Measurements from ENCODE around the gene NCS1. TPM values are rescaled to one million over a fixed set of nuclear protein-coding genes. Genes with fewer than 3 reads are reported as not detected.
"Not testable (repeated sequence)": the region's sequence is repeated elsewhere in the genome, so short reads cannot be mapped to it uniquely, and the experiment has no call there.

Gene NCS1
- total and polyA plus RNA-seq, 2 donors (not counting 1 experiment from before 2014, with no cell fraction given) = 44.9 to 52.0 TPM

DNA sequence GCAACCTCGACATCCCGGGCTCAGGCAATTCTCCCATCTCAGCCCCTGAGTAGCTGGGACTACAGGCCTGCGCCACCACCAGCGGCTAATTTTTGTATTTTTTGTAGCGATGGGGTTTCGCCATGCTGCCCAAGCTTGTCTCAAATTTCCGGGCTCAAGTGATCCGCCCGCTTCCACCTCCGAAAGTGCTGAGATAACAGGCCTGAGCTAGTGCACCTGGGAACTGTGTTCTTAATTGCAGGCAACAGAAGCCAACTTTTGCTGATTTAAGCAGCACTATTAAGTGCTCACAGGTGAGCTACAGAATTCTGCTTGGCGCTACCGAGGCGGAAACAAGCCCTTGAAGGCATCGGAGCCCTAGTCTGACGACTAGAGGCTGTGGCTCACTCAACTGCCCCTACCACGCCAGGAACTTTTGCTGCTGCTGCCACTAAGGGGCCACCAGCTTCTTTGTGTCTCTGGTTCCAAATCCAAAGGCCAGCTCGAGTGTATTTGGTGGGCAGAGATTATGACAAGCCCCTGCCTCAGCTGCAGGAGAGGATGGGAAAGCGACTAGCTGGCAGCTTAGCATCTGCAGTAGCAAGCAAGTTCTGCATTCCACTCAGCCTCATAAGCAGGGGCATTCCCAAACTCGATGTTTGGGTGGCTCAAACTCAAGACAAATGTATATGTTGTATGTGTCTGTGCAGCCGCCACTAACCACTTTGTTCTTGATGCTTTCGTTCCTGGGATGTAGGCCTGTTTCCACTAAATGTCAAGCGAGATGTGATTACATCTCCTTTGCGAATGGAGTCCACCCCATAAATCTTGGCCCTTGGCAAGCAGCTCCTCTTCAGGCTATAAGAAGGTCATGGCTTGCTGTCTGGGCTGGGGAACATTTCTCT is 82.8 kb downstream of the NCS1 start:
- Histone ChIP-seq H3K9me3 (ENCODE audit: control insufficient read depth, insufficient read depth, low read depth, low read length) (no peaks in the 10 kb centered on the region), H2AFZ (ENCODE audit: low read length) (no peak overlapping the region), H3K9ac (ENCODE audit: insufficient read depth, low read length) (no peak overlapping the region), H3K27ac (ENCODE audit: insufficient read depth, low read length) (no peak overlapping the region), H3K27me3 (ENCODE audit: control insufficient read depth, insufficient read depth, low read length) (peaks cover 14% of the 10 kb centered on the region), H3K79me2 (ENCODE audit: control insufficient read depth, insufficient read depth, low read length) (no peaks in the 10 kb centered on the region), H3K4me3 (replicated peaks in 1 of 4; ENCODE audit: control extremely low read depth in 1 of 4, insufficient read depth in 1 of 4, low read depth in 3 of 4, low read length in 4 of 4) (no peak overlapping the region), H3K4me1 (ENCODE audit: control insufficient read depth, extremely low read depth, insufficient read depth, low read length) (no peaks in the 10 kb centered on the region), H4K20me1 (ENCODE audit: control insufficient read depth, extremely low read depth, insufficient read depth, low read length) (no peaks in the 10 kb centered on the region), H3K36me3 (ENCODE audit: control insufficient read depth, insufficient read depth, low read length) (no peaks in the 10 kb centered on the region), H3K4me2 (ENCODE audit: extremely low read depth, insufficient read depth, low read length) (no peak overlapping the region)
- DNase-seq (ENCODE audit: low read depth in 2 of 2) = no peak
- TF ChIP-seq, protein P1, sequence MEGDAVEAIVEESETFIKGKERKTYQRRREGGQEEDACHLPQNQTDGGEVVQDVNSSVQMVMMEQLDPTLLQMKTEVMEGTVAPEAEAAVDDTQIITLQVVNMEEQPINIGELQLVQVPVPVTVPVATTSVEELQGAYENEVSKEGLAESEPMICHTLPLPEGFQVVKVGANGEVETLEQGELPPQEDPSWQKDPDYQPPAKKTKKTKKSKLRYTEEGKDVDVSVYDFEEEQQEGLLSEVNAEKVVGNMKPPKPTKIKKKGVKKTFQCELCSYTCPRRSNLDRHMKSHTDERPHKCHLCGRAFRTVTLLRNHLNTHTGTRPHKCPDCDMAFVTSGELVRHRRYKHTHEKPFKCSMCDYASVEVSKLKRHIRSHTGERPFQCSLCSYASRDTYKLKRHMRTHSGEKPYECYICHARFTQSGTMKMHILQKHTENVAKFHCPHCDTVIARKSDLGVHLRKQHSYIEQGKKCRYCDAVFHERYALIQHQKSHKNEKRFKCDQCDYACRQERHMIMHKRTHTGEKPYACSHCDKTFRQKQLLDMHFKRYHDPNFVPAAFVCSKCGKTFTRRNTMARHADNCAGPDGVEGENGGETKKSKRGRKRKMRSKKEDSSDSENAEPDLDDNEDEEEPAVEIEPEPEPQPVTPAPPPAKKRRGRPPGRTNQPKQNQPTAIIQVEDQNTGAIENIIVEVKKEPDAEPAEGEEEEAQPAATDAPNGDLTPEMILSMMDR (conservative IDR thresholded peaks at IDR 0.05 in 1 of 2, IDR thresholded peaks at IDR 0.05 in 1 of 2; ENCODE audit: low read depth in 1 of 2, low read length in 2 of 2) = no peak
- TF ChIP-seq EZH2 (IDR thresholded peaks at IDR 0.05; ENCODE audit: low read length, missing control alignments) = no peak

DNA sequence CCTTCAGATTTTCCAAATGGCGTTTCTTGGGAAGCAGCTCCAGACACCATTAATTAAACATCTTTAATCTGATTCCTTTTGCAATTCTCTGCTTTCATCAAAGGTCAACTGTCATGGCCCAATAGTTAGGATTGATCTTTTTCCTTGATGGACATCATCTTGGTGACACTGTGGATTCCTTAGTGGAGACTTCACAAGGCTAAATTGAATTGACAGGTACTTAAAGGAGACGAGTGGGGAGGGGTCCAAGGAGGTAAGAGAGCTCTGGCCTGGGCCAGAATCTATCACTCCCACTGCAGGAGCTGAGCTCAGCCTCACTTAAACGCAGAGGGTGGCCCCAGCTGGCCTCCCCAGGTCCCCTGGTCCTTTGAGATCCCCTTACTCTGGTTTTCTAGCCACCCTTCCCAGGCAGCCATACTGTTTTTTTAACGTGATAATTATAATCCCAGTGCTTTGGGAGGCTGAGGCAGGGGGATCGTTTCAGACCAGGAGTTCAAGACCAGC is 83.5 kb downstream of the NCS1 start:
- no peak for TF ChIP-seq EZH2 (IDR thresholded peaks at IDR 0.05; ENCODE audit: low read length, missing control alignments)
- TF ChIP-seq, protein P1 (conservative IDR thresholded peaks at IDR 0.05 in 1 of 2, IDR thresholded peaks at IDR 0.05 in 1 of 2; ENCODE audit: low read depth in 1 of 2, low read length in 2 of 2) = no peak
- H3K4me1 ChIP-seq (ENCODE audit: control insufficient read depth, extremely low read depth, insufficient read depth, low read length) = no peaks in the 10 kb centered on the region
- H3K4me2 ChIP-seq (ENCODE audit: extremely low read depth, insufficient read depth, low read length) = no peak overlapping the region
- no peaks in the 10 kb centered on the region for H3K9me3 ChIP-seq (ENCODE audit: control insufficient read depth, insufficient read depth, low read depth, low read length)
- H4K20me1 ChIP-seq (ENCODE audit: control insufficient read depth, extremely low read depth, insufficient read depth, low read length) = no peaks in the 10 kb centered on the region
- no peak overlapping the region for H3K27ac ChIP-seq (ENCODE audit: insufficient read depth, low read length)
- no peaks in the 10 kb centered on the region for H3K79me2 ChIP-seq (ENCODE audit: control insufficient read depth, insufficient read depth, low read length)
- no peak overlapping the region for H3K9ac ChIP-seq (ENCODE audit: insufficient read depth, low read length)
- no peaks in the 10 kb centered on the region for H3K36me3 ChIP-seq (ENCODE audit: control insufficient read depth, insufficient read depth, low read length)
- H3K27me3 ChIP-seq (ENCODE audit: control insufficient read depth, insufficient read depth, low read length) = peaks cover 14% of the 10 kb centered on the region
- H3K4me3 ChIP-seq (replicated peaks in 1 of 4; ENCODE audit: control extremely low read depth in 1 of 4, insufficient read depth in 1 of 4, low read depth in 3 of 4, low read length in 4 of 4) = no peak overlapping the region
- DNase-seq (ENCODE audit: low read depth in 2 of 2) = no peak
- H2AFZ ChIP-seq (ENCODE audit: low read length) = no peak overlapping the region

DNA sequence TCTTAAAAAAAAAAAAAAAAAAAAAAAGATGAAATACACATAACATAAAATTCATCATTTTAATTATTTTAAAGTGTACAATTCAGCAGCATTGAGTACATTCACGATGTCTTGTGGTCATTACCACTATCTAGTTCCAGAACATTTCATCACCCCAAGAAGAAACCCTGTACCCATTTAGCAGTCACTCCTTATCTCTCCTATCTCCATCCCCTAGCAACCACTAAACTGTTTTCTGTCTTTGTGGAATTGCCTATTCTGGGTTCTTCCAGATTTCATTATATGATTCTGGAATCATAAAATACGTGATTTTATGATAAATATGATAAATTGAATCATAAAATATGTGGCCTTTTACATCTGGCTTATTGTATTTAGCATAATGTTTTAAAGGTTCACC is 84.4 kb downstream of the NCS1 start:
- Histone ChIP-seq H4K20me1 (ENCODE audit: control insufficient read depth, extremely low read depth, insufficient read depth, low read length) (no peaks in the 10 kb centered on the region), H2AFZ (ENCODE audit: low read length) (no peak overlapping the region)

DNA sequence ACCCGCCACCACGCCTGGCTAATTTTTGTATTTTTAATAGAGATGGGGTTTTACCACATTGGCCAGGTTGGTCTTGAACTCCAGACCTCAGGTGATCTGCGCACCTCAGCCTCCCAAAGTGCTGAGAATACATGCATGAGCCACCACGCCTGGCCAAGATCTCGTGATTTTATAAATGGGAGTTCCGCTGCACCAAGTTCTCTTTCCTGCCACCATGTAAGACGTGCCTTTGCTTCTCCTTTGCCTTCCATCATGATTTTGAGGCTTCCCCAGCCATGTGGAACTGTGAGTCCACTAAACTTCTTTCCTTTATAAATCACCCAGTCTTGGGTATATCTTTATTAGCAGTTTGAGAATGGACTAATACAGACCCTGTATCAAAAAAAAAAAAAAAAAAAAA is 85.9 kb downstream of the NCS1 start:
- peaks cover 23% of the 10 kb centered on the region for H3K27me3 ChIP-seq (ENCODE audit: control insufficient read depth, insufficient read depth, low read length)
- not testable (repeated sequence) for H3K79me2 ChIP-seq (ENCODE audit: control insufficient read depth, insufficient read depth, low read length); DNase-seq (ENCODE audit: low read depth in 2 of 2); H2AFZ ChIP-seq (ENCODE audit: low read length); H3K36me3 ChIP-seq (ENCODE audit: control insufficient read depth, insufficient read depth, low read length); H3K4me2 ChIP-seq (ENCODE audit: extremely low read depth, insufficient read depth, low read length); H4K20me1 ChIP-seq (ENCODE audit: control insufficient read depth, extremely low read depth, insufficient read depth, low read length); H3K4me1 ChIP-seq (ENCODE audit: control insufficient read depth, extremely low read depth, insufficient read depth, low read length); H3K9ac ChIP-seq (ENCODE audit: insufficient read depth, low read length); H3K27ac ChIP-seq (ENCODE audit: insufficient read depth, low read length); H3K4me3 ChIP-seq (replicated peaks in 1 of 4; ENCODE audit: control extremely low read depth in 1 of 4, insufficient read depth in 1 of 4, low read depth in 3 of 4, low read length in 4 of 4); H3K9me3 ChIP-seq (ENCODE audit: control insufficient read depth, insufficient read depth, low read depth, low read length)

More for the DNA sequence above, 84.4 kb downstream of the NCS1 start:
- Histone ChIP-seq H3K4me2 (ENCODE audit: extremely low read depth, insufficient read depth, low read length) (no peak overlapping the region), H3K79me2 (ENCODE audit: control insufficient read depth, insufficient read depth, low read length) (no peaks in the 10 kb centered on the region), H3K27ac (ENCODE audit: insufficient read depth, low read length) (no peak overlapping the region), H3K27me3 (ENCODE audit: control insufficient read depth, insufficient read depth, low read length) (peaks cover 19% of the 10 kb centered on the region), H3K9me3 (ENCODE audit: control insufficient read depth, insufficient read depth, low read depth, low read length) (no peaks in the 10 kb centered on the region), H3K9ac (ENCODE audit: insufficient read depth, low read length) (no peak overlapping the region), H3K4me3 (replicated peaks in 1 of 4; ENCODE audit: control extremely low read depth in 1 of 4, insufficient read depth in 1 of 4, low read depth in 3 of 4, low read length in 4 of 4) (no peak overlapping the region), H3K4me1 (ENCODE audit: control insufficient read depth, extremely low read depth, insufficient read depth, low read length) (no peaks in the 10 kb centered on the region), H3K36me3 (ENCODE audit: control insufficient read depth, insufficient read depth, low read length) (no peaks in the 10 kb centered on the region)
- DNase-seq (ENCODE audit: low read depth in 2 of 2) = no peak
- no peak for TF ChIP-seq EZH2 (IDR thresholded peaks at IDR 0.05; ENCODE audit: low read length, missing control alignments)
- TF ChIP-seq, protein P1 (conservative IDR thresholded peaks at IDR 0.05 in 1 of 2, IDR thresholded peaks at IDR 0.05 in 1 of 2; ENCODE audit: low read depth in 1 of 2, low read length in 2 of 2) = no peak

All from fibroblast of lung (primary cell).